Inflammatory macrophage treated with lipopolysaccharide for 1 hour (primary cell): ENCODE data around the gene ACADSB.

ENCODE experiments used
- DNase-seq, 2 donors: peaks; one replicate each; pipeline ENCODE4 v3.0.0-alpha.2; 2020 to 2022

Gene ACADSB

DNA sequence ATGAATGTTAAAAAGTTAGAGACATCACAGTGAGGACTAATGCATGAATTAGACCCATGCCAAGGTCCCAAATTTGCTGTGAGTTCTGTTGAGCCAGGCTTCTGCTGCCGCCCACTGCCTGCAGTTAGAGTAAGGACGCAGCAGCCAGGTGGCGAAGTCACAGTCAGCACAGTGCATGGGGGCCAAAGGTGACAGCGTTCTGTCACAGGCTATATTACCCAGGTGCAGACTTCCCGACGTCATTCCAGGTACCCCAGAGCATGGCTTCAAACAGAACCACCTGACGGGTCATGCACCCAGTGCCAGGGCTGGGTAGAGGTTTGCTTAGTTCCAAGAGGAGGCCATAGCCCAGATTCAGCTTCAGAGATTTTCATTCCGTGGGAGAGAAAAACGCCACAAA is 93.1 kb downstream of the ACADSB start:
- no peak for DNase-seq

DNA sequence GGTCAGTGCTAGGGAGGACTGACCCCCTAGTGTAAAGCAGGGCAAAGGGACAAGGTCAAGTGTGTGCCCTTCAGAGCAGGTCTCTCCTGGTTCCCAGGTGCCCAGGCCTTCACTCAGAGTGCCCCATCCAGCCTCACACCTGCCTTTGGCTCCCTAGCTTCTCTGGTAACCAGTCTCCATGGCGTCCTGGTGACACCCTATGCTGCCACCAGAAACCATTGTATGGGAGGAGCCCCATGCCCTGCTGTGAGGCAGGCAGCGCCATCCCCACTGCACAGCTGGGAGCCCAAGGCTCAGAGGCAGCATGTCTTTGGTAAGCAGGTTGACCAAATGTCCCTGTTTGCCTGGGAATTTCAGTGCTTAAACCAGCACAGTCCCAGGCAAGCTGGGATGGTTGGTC is 93.9 kb downstream of the ACADSB start:
- DNase-seq = no peak

DNA sequence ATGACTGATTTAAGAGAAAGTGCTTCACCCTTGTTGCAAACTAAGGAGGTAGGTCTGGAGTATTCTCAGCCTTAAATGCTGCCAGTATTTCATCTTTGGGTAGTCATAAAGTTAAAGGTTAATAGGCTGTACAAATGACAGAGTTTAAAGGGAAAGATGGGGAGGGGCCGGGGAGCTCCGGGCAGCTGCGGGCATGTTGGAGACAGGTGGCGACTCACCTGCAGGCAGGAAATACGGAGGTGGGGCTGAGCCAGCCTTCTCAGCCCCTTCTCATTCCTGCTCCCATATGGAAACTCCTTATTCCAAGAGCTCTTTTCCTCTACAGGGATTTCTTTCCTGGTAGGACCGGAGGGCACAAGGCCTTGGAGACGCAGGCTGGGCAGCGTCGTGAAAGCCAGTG is 95.1 kb downstream of the ACADSB start:
- DNase-seq = no peak
